Heart left ventricle (tissue), 13 donors: ENCODE measurements around the gene WDR18.

Experiments used
- CTCF ChIP-seq, 12 donors: fragments of 200-600 bp; sonication (generic) in 4 of 12; IDR thresholded peaks; one replicate each; pipeline versions ENCODE4 v1.5.0 to v1.8.0; 2018 to 2022; ENCODE audit warnings: antibody characterized with exemption in 12 of 12, mild to moderate bottlenecking in 5 of 12
- POLR2A ChIP-seq, 2 donors: fragments of 450-650 bp; IDR thresholded peaks; one replicate each; pipeline ENCODE4 v1.6.1; 2017; ENCODE audit warnings: antibody characterized with exemption in 2 of 2, mild to moderate bottlenecking in 2 of 2, moderate library complexity in 2 of 2
- donor health status: ischemic (EF 13 %, LVEDD 7.1; RV severe dilation, severe dysfunction).
- donor health status: DM: no; HTN: yes; CAD: no.
- donor health status: DM: no; HTN: no; CAD: no.
- donor health status: ischemic (EF 25% LVEDD 6.9; RV normal size, moderate dysfunction).
- donor health status: ischemic (EF 25% LVEDD 5.7; RV mildly dilated, moderate dysfunction).
- donor health status: ischemic (EF 35%, LVEDD 5.7; RV mildly dilated, moderate dysfunction).
- donor health status: nonischemic (EF 11% LVEDD 7.7; RV severe dilation, severe dysfunction).
- donor health status: DM: yes; HTN: yes; CAD: no.
- donor health status: PGD.
- donor health status: ischemic (EF 29% LVEDD 5.4; RV normal size, mild dysfunction).
- donor health status: nonischemic (EF 23%, LVEDD 6.1; RV moderate dilation, normal function).

GRCh38 chr19:973726-974563, 10.2 kb upstream of the WDR18 start:
- TF ChIP-seq CTCF (IDR thresholded peaks at IDR 0.05) (no peak), POLR2A (IDR thresholded peaks at IDR 0.05) (no peak)
